Measurements from ENCODE around the gene TCTA. TPM values are rescaled to one million over a fixed set of nuclear protein-coding genes. Genes with fewer than 3 reads are reported as not detected.

The TCTA gene
- total and polyA plus RNA-seq, 10 of the 15 experiments (the other 5 are each of a cell fraction or from before 2014, with no cell fraction given), result 6.5 to 30.5 (median 18.3) TPM

DNA sequence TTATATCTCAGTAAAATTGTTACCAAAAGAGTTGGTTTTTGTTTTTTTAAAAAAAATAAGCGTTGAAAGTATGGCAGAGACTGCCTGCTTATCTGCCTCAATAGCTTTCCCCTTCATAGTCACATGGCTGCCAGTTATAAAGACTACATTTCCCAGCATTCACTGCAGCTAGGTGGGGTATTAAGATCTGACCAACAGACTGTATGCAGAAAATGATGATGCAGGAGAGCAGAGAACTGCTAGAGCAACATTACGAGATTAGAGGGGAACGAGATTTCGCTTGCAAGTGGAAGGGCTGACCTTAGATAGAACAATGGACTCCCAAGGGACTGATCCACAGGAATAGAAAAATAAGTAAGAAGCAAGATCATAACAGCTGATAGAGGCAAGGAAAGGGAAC, 14.8 kb upstream of the TCTA start (continued):
- TF ChIP-seq, protein P1, sequence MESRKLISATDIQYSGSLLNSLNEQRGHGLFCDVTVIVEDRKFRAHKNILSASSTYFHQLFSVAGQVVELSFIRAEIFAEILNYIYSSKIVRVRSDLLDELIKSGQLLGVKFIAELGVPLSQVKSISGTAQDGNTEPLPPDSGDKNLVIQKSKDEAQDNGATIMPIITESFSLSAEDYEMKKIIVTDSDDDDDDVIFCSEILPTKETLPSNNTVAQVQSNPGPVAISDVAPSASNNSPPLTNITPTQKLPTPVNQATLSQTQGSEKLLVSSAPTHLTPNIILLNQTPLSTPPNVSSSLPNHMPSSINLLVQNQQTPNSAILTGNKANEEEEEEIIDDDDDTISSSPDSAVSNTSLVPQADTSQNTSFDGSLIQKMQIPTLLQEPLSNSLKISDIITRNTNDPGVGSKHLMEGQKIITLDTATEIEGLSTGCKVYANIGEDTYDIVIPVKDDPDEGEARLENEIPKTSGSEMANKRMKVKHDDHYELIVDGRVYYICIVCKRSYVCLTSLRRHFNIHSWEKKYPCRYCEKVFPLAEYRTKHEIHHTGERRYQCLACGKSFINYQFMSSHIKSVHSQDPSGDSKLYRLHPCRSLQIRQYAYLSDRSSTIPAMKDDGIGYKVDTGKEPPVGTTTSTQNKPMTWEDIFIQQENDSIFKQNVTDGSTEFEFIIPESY (IDR thresholded peaks at IDR 0.05), result no peak
- no peak for TF ChIP-seq POLR2AphosphoS2 (IDR thresholded peaks at IDR 0.05; ENCODE audit: low read depth, low read length)
- TF ChIP-seq NRF1 (conservative IDR thresholded peaks at IDR 0.05; ENCODE audit: low read depth, low read length), result no peak
- TF ChIP-seq CREB1 (IDR thresholded peaks at IDR 0.05; ENCODE audit: low read depth), result no peak
- TF ChIP-seq WRNIP1 (IDR thresholded peaks at IDR 0.05; ENCODE audit: borderline replicate concordance, low read depth, low read length), result no peak
- TF ChIP-seq, protein P2, sequence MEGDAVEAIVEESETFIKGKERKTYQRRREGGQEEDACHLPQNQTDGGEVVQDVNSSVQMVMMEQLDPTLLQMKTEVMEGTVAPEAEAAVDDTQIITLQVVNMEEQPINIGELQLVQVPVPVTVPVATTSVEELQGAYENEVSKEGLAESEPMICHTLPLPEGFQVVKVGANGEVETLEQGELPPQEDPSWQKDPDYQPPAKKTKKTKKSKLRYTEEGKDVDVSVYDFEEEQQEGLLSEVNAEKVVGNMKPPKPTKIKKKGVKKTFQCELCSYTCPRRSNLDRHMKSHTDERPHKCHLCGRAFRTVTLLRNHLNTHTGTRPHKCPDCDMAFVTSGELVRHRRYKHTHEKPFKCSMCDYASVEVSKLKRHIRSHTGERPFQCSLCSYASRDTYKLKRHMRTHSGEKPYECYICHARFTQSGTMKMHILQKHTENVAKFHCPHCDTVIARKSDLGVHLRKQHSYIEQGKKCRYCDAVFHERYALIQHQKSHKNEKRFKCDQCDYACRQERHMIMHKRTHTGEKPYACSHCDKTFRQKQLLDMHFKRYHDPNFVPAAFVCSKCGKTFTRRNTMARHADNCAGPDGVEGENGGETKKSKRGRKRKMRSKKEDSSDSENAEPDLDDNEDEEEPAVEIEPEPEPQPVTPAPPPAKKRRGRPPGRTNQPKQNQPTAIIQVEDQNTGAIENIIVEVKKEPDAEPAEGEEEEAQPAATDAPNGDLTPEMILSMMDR (IDR thresholded peaks at IDR 0.05 in 2 of 3, conservative IDR thresholded peaks at IDR 0.05 in 1 of 3; ENCODE audit: control insufficient read depth in 2 of 3, extremely low read depth in 1 of 3, insufficient read depth in 1 of 3, low read depth in 3 of 3, low read length in 3 of 3), result no peak
- TF ChIP-seq TCF3 (IDR thresholded peaks at IDR 0.05; ENCODE audit: borderline replicate concordance, insufficient read depth, low read depth, low read length), result no peak
- TF ChIP-seq PAX8 (IDR thresholded peaks at IDR 0.05), result no peak
- TF ChIP-seq CHD2 (IDR thresholded peaks at IDR 0.05; ENCODE audit: borderline replicate concordance, low read depth, low read length), result no peak
- peak; percentile 37 for TF ChIP-seq MEF2B (IDR thresholded peaks at IDR 0.05; ENCODE audit: partially characterized antibody, poor library complexity, severe bottlenecking)
- TF ChIP-seq STAT3 (IDR thresholded peaks at IDR 0.05; ENCODE audit: low read depth, low read length), result no peak
